Dermis microvascular lymphatic vessel endothelial cell (primary cell): ENCODE data around the gene SPAAR. TPM values are rescaled to one million over a fixed set of nuclear protein-coding genes. Genes with fewer than 3 reads are reported as not detected.
A peak's percentile ranks its signal among the peaks of the same experiment; 100 is the strongest.

Experiments
- DNase-seq, 2 donors: peaks; one replicate each; pipeline versions ENCODE4 v3.0.0 to v3.0.0-alpha.2; 2010; ENCODE audit warnings: low read depth in 2 of 2
- total RNA-seq: library from RNA; depleted of rRNA; stranded (reverse); fragments of >200 nt; gene quantifications from 2 replicates; pipeline ENCODE4 v1.2.1, GENCODE V29; 2014

SPAAR gene
- total RNA-seq, 1 donor from 2014 or later: 2.8 TPM

DNA sequence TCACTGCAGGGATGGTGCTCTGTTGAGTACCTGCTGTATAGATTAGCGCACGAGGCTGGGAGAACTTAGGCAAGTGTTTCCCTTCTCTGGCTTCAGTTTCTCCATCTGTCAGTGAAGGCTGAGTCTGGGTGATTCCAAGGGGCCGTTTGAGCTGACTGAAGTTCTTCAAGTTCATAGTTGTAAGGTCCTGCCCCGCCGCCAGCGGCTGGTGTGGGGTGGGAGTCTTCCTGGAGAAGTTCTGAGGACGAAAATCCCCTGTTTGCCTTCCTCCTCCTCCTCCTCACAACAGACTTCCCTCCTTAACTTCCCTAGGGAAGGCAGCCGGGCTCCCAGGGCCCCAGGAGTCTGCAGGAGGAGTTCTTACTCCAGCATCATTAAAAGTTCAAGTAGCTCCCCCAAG lies 5.0 kb upstream of the SPAAR start:
- no peak for DNase-seq

DNA sequence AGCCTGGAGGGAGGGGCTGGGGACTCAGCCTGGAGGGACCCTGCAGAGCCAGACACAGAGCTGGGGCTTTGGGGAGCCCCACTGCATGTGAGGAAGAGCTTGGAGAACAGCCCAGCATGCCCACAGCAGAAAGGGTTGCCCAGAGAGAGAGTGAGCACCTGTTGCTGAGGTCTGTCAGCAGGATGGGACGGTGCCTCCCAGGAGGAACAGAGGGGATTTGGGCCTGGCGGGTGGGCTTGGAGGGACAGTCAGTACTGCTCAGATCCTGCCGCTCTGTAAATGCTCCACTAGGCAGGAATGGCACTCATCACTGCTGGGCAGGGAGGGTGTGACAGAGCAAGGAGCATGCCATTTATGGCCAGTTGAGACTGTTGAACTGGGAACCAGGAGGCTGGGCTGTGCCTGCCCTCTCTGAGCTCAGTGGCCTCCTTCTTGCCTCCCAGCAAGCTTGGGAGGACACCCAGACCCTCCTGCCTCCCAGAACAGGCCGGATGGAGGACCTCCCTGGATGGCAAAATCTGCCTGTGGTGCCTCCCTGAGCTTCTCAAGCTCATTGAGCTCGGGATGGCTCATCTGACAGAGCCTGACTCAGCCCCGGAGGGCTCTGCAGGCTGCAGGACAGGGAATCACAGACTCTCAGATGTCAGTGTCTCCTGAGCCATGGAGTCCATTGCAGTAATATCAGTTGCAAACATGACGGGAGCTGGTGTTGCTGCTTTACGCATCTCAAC lies 4.1 kb upstream of the SPAAR start:
- no peak for DNase-seq

DNA sequence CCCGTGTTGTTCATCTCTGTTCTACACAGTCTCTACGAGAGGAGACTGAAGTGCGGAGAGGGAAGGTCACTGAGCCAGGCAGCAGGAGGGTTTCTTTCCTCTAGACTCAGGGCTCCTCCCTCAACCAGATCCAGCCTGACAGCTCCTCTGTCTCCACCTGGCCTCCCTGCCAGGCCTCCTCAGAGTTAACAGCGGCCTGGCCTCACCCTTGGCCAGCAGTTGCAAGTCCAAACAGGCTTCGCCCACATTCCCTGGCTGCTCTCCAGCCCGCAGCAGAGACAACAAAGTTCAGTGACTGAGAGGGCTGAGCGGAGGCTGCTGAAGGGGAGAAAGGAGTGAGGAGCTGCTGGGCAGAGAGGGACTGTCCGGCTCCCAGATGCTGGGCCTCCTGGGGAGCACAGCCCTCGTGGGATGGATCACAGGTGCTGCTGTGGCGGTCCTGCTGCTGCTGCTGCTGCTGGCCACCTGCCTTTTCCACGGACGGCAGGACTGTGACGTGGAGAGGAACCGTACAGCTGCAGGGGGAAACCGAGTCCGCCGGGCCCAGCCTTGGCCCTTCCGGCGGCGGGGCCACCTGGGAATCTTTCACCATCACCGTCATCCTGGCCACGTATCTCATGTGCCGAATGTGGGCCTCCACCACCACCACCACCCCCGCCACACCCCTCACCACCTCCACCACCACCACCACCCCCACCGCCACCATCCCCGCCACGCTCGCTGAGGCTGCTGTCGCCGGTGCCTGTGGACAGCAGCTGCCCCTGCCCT lies 3.2 kb upstream of the SPAAR start, which contains the start of gene HRCT1:
TSS of gene HRCT1 (plus strand) at position 291 of the 768 bp plus-strand sequence. CDS start at position 377, 86 bp downstream.
- peak; percentile 55 to 89 for DNase-seq

DNA sequence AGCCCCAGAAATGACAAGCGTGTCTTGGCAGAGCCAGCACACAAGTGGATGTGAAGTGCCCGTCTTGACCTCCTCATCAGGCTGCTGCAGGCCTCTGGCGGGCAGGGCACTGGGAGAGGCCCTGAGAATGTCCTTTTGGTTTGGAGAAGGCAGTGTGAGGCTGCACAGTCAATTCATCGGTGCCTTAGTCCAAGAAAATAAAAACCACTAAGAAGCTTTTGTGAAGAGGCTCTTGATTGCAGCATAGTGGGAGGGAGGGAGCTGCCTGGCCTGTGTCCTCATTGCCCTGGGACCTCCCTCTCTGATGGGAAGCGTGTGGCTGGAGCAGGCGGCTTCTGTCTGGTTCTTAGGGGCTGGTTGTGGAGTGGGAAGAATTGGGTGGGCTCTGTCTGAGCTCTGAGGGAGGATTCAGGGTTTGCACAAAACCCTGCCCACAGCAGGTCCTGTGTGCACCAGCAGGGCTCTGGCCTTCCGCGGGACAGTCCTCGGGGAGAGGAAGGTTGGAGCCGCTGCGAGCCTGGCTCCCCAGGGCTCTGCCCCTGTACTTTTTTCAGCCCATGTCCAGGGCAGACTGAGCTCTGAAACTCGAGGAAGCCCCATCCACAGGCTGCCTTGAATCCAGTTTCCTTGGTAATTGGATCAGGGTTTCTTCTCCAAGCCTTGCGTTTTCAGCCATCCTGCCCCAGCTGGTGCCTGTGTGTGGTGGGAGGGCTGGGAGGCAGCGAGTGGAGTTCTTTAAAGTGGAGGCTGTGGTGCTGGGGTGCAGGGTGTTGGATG lies 2.2 kb upstream of the SPAAR start:
- peak in 1 of 2 donors; percentile 24 for DNase-seq

DNA sequence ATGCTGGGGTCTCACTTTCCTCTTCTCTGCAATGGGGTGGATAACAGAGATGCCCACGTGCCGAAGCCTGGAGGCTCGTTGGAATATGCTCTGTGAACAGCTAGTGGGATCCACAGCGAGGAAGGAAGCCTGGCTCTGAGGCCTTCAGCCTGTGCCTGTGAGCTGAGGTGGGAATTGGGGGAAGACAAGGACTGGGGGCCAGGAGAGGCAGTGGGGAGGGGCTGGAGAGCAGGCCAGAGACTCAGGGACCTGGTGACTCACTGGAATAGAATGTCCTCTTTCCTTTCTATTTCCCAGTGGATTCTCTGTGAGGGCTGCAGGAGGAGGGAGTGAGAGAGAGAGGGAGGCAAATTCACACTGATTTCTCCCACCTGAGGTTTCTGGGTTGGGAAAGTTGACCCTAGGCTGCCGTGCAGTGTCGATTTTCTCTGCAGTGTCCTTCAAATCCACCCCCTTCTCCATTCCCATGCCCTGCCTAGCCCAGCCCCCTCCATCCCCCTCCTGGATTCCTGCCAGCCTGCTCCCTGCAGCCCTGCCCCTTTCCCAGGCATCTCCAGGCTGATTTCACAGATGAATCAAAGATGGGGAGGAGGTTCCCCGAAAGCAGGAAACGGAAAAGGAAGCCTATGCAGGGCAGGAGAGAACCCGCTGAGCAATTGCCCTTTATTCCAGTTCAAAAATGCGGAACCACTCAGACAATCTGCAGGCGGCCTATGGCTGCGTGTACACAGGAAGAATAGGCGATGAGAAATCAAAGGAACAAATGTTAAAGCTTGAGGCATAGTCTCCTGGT lies 1.4 kb upstream of the SPAAR start:
- peak; percentile 61 to 91 for DNase-seq

DNA sequence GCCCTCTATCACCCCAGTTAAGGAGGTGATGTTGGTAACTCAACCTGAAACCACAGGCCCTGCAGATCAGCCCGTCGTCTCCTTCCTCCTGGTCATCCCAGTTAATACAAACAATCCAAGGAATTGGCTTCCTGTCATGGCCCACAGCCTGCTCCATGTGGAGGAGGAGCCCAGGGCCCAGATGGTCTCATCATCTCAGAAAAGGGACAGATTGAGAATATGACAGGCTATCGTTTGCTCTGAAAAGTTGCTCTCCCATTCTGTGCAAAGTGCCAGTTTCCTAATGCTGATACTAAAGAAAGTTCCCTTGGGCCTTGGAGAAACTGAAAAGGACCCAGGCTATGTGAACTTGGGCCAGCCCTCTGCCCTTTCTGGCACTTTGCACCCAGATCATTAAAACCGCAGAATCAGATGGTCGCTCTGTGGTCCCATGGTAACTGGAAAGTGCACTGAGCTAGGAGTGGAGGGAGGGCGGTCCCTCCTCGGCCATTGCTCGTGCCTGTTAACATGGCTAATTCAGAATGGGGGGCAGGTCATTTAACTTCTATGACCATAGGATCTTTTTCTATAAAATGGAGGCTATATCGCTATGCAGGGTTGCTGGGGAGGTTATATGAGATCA lies 675 bp upstream of the SPAAR start:
- peak in 1 of 2 donors; percentile 32 for DNase-seq

DNA sequence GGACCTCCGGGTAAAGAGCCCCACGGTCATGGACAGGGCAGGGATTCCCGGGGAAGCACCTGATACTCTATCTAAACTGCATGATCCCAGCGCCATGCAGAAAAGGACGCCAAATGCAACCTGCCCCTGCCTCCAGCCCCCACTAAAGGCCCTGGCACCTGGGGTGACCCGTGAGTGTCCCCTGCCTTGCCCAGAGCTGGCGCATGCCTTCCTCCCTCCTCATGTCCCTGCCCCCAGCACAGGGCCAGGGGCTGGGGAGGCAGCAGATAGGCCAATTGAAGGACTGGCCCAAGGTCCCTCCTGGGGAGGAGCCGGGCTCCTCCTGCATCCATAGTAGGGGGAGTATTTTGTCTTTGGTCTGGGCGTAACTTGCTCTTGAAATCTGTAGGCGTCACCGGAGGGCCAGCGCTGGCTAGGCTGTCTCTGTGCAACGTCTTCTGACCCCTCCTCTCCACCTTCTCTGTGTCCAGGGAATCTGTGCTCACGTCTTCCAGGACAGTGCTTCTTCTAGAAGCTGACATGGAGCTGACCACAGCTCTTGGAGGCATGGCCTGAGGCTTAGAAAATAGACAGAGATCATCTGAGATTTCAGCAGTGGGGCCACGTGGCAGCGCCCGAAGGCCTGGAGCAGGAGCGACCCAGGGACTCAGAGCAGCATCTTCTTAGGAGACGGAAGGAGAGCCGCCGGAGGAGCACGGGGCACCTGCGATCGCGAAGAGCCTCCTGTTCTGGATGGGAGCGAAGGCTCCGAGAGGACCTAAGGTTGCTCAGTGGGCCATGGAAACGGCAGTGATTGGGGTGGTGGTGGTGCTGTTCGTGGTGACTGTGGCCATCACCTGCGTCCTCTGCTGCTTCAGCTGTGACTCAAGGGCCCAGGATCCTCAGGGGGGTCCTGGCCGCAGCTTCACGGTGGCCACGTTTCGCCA lies 660 bp downstream of the SPAAR start:
- peak in 1 of 2 donors; percentile 12 for DNase-seq

DNA sequence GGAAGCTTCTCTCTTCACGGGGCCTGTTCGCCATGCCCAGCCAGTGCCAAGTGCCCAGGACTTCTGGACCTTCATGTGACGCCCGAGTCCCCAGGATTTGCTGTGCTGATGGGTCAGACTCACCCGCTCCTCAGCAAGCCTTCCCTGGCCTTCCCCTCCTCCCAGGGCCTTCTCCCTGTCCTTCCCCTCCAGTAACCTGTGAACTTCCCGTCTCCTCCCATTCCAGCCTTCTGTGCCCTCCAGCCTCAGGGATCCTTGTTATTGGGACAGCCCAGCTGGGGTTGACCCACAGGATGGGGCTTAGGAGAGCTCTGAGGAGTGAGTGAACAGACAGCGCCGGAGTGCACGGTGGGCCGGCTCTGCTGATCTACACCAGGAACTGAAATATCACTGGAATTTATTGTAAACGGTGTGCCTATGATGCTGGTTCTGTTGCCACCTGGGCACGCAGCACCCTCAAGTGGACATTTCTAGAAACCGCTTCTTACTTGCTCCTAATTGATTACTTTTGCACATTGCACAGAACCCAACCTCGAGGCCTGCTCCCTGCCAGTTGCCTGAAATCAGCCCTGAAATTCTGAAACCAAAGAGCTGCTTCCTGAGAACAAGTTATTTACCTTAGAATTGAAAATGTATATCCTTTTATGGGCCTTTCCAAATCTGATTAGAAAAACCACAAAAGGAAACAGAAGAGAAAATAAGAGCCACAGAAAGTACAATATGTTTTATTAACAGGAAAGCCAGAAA lies 1.5 kb downstream of the SPAAR start:
- peak; percentile 71 to 87 for DNase-seq

DNA sequence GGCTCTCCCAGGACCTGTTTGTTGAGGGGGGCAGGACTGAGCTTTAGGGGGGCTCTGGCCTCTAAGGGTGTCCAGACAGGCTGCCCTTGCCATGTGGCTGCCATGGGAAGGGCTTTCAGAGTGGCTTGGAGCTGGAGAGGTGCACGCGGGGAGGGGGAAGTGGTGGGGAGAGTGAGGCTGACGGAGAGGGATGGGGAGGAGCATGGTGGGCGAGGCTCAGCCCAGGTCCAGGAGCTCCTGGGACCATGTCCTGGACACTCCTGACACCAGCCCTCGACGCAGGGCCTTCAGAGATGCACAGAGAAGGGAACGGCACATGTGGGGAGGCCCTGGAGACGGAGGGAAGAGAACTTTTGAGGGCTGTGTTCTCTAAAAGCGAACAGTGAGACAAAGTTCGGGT lies 2.4 kb downstream of the SPAAR start:
- DNase-seq: no peak

DNA sequence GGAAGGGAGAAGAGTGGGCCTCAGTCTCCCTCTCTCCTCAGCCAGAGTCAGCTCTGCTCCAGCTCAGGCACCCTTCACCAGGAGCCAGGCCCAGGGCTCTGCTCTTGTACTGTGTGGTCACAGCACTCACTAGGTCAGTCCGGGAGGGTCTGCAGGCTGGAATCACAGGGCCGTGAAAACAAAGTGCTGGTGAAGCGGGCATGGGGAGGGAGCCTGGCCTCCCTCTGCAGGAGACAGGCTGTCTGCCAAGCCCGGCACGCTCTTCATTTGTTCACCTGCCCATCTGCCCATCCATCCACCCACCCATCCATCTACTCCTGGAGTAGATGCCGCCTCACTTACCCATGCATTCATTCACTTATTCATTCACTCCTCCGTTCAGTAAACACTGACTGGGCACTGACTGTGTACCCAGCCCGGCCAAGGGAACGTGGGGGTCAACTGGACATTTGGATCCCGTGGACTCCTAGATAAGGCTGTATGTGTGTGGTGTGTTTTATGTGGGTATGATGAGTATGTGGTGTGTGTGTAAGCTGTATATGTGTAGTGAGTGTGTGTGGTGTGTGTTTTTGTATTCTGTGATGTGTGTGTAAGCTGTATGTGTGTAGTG lies 3.6 kb downstream of the SPAAR start:
- peak in 1 of 2 donors; percentile 18 for DNase-seq

DNA sequence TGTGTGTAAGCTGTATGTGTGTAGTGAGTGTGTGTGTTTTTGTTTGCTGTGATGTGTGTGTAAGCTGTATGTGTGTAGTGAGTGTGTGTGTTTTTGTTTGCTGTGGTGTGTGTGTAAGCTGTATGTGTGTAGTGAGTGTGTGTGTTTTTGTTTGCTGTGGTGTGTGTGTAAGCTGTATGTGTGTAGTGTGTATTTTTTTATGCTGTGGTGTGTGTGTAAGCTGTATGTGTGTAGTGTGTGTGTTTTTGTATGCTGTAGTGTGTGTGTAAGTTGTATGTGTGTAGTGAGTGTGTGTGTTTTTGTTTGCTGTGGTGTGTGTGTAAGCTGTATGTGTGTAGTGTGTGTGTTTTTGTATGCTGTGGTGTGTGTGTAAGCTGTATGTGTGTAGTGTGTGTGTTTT lies 4.1 kb downstream of the SPAAR start:
- peak in 1 of 2 donors; percentile 22 for DNase-seq

DNA sequence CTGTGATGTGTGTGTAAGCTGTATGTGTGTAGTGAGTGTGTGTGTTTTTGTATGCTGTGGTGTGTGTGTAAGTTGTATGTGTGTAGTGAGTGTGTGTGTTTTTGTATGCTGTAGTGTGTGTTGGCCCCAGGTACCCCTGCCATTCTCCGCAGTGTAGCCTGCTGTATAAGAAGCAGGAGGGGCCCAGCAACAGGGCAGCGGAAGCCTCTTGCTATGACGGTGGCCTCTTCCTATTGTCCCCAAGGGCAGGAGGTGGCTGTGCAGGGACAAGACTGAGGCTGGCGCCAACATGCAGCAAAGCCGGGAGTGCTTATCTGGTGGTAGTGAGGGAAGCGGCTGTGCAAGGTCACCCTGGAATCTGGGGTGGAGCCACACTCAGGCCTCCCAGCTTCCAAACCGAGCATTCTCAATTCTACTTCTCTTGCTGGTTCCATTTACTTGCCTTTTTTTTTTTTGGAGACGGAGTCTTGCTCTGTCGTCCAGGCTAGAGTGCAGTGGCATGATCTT lies 5.1 kb downstream of the SPAAR start:
- peak; percentile 75 to 77 for DNase-seq

DNA sequence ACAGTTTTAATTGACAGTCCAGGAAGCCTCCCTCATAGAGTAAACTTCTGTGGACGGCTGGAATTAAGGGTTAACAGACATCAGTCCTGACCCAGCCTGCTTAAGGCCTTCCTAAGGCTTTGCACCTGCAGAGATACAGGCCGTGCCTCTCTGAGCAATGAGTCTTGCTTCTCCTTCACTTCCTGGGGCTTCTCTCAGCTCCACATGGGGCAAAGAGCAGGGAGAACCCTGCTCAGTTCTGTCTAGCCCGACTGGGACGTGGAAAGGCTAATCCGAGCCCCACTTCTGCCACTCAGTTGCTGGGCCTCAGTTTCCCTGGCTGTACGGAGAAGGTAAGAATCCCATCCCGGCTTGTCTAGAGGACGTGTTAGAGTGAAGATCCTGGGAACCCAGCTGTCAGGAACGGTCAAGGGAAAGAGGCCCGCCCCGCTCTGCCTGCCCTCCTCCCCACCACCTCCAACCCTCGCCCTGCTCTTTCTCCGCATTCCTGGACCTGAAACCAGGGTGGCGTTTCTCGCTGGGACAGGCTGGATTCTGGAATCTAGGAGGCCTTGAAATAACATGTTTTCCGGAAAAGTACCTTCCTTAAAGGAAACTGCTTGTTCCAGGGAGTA lies 6.5 kb downstream of the SPAAR start:
- no peak for DNase-seq

DNA sequence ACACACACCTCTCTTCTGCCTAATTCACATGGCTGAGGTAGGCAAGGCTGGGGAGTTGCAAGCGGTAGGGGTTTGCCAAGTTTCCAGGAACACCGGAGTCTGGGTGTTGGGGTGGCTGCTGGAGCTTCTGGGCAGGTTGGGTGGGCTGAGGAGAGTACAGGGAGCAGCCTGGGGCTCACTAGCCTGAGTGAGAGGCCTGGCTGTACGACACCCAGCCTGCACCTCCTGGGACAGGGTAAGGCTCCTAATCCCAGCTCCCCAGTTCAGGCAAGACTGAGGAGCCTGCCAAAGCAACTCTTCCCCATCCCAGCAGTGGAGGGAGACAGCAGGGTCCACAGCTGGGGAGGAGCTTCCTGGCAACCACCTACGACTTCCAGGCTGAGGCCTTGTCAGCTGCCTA lies 8.0 kb downstream of the SPAAR start:
- no peak for DNase-seq

DNA sequence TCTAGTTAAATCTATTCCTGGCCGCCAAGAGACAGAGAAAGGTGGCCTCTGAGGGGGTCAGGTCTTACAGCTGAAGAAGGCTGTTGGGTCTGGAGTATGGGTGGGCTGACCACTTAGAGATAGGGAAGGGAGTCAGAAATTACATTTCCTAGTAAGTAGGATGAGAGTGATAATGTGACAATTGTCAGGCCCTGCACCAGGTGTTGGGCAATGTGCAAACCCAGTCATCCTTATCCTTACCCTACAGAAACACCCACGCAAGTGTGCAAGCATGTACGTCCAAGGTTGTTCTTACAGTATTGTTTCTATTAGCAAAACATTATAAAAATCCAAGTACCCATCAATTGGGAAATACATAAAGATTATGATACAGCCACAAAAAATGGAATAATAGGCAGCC lies 9.5 kb downstream of the SPAAR start:
- no peak for DNase-seq

DNA sequence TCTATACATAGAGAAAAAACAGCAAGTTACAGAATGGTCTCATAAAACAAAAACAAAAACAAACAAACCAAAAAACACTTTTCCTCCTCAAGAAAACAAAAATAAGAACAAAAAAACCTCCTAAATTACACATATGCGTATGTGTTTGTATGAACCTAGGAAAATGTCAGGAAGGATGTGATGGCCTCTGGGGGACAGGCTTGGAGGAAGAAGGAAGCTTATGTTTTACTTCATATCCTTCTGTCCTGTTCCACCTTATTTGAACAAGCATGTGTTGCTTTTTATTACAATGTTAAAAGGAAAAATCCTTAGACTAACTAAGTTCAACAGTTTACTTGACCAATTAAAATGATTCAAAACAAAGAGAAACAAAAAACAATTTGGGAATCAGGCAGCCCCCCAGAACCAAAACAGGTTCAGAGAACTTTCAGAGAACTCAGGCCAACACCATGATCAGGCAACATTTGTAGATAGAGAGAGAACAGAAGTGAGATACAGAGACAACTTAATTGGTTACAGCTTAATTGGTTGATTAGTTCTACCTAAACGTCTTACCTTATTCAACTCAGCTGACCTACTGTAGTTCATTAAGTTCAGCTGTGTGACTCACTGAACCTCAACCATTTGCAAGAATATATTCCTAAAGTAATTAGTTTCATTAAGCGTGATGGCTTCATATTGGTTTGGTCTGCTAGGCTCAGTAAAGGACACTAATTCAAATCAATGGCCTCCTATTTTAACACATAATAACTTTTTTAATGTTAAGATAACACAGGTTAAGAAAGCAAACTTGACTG lies 10.1 kb downstream of the SPAAR start:
- no peak for DNase-seq

DNA sequence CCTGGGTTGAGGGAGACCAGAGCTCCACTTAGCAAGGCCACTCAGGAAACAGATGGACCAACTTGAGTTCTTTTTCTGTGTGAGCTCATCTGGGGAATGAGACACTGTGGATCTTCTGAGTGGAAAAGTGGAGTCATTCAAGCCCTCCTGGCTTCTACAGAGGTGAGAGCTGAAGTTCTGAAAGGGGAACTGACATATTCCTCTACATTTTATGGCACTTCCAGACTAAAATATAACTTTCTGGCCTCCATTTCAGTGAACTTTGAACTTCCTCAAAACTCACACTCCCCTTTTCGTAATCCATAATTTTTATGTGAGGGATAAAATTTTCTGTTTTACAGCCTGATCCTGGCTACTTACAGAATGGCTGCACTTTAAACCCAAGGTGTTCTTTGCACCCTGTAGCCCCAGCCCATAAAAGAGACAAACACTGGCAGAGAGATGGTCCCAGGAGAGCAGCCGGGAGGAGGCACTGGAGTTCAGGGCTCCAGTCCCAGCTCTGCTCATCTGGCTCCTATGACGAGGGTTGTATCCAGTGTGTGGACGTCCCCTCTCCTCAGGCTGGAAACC lies 10.8 kb downstream of the SPAAR start:
- DNase-seq: peak; percentile 25 to 48
